MM.1S (cell line): ENCODE data around the gene TPM4.

Experiments used
- DNase-seq: peaks from one replicate; pipeline ENCODE4 v3.0.0-alpha.2; 2015
- H2AFZ ChIP-seq: fragments of 300-600 bp; sonication (generic); 2 replicates; pipeline ENCODE4 v1.6.0; 2016; ENCODE audit warnings: antibody characterized with exemption, low read length
- H3F3A ChIP-seq: fragments of 300-600 bp; sonication (generic); 2 replicates; pipeline ENCODE4 v1.6.1; 2016; ENCODE audit warnings: mild to moderate bottlenecking, antibody characterized with exemption, low read length, moderate library complexity, mixed read lengths; ENCODE audit not compliant: insufficient read depth
- H3K27ac ChIP-seq: fragments of 300-600 bp; sonication (generic); 2 replicates; pipeline ENCODE4 v1.5.1; 2016; ENCODE audit warnings: mild to moderate bottlenecking, low read length
- H3K27me3 ChIP-seq: fragments of 300-600 bp; sonication (generic); replicated peaks from 2 replicates; pipeline ENCODE4 v1.6.0; 2016; ENCODE audit warnings: low read length; ENCODE audit not compliant: insufficient read depth
- H3K36me3 ChIP-seq: fragments of 300-600 bp; sonication (generic); replicated peaks from 2 replicates; pipeline ENCODE4 v1.6.1; 2016; ENCODE audit warnings: mild to moderate bottlenecking, low read length, mixed read lengths; ENCODE audit not compliant: insufficient read depth
- H3K4me1 ChIP-seq: fragments of 300-600 bp; sonication (generic); 2 replicates; pipeline ENCODE4 v1.6.1; 2016; ENCODE audit warnings: low read length, mixed read lengths
- H3K4me2 ChIP-seq: fragments of 300-600 bp; sonication (generic); 2 replicates; pipeline ENCODE4 v1.6.0; 2016; ENCODE audit warnings: low read depth, low read length
- H3K4me3 ChIP-seq: fragments of 300-600 bp; sonication (generic); 2 replicates; pipeline ENCODE4 v1.5.1; 2016; ENCODE audit warnings: low read length, mixed read lengths
- H3K79me2 ChIP-seq: fragments of 300-600 bp; sonication (generic); 2 replicates; pipeline ENCODE4 v1.6.1; 2016; ENCODE audit warnings: mixed run types, low read length, mixed read lengths
- H3K9ac ChIP-seq: fragments of 300-600 bp; sonication (generic); 2 replicates; pipeline ENCODE4 v1.6.1; 2016; ENCODE audit warnings: low read length, mixed read lengths
- H3K9me2 ChIP-seq: fragments of 300-600 bp; sonication (generic); replicated peaks from 2 replicates; pipeline ENCODE4 v1.6.1; 2016; ENCODE audit warnings: mild to moderate bottlenecking, low read length, mixed read lengths; ENCODE audit not compliant: insufficient read depth
- H3K9me3 ChIP-seq: fragments of 300-600 bp; sonication (generic); replicated peaks from 2 replicates; pipeline ENCODE4 v1.6.1; 2016; ENCODE audit warnings: mild to moderate bottlenecking, low read length, mixed read lengths; ENCODE audit not compliant: insufficient read depth
- H4K20me1 ChIP-seq: fragments of 300-600 bp; sonication (generic); 2 replicates; pipeline ENCODE4 v1.6.1; 2016; ENCODE audit warnings: mild to moderate bottlenecking, low read length, moderate library complexity, mixed read lengths; ENCODE audit not compliant: insufficient read depth
- EZH2 ChIP-seq: fragments of 300-600 bp; sonication (generic); optimal IDR thresholded peaks from 2 replicates; pipeline ENCODE3; 2017; ENCODE audit warnings: low read depth, mild to moderate bottlenecking, antibody characterized with exemption, low read length, mixed read lengths
- EZH2phosphoT487 ChIP-seq: fragments of 300-600 bp; sonication (generic); IDR thresholded peaks from 2 replicates; pipeline ENCODE4 v1.6.1; 2018; ENCODE audit warnings: antibody characterized with exemption, low read length
- TF ChIP-seq, protein P1 (sequence below): fragments of 300-600 bp; sonication (generic); IDR thresholded peaks from 2 replicates; pipeline ENCODE4 v1.5.1; 2016; ENCODE audit warnings: antibody characterized with exemption, low read length, mixed read lengths

The TPM4 gene

DNA sequence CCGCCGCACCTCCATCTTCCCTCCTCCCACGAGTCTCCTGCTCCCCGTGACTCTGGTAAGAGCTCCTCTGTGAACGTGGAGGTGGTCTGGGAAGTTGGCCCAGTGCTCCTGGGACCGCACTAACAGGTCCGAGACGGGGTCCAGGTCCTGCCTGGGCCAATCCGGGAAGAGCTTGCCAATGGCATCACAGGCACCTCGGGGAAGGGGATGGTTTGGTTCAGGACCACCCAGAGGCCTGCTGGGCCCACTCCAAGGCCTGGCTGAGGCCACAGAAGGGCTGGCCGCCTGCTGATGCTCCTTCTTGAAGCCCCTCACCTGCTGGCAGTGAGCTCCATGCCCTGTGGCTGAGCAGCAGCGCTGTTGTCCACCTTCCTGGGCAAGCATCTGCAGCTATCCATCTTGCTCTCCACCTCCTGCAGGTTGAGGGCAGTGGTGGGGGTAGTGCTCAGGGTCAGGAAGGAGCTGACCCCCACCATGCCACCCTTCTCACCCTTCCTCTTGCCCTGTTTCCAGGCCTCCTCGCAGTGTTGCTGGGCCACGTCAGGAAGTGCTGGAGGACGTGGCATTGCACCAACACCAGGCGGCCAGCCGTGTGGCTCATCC, 41.2 kb upstream of the TPM4 start:
- Histone ChIP-seq H4K20me1 (no peaks in the 10 kb centered on the region), H3K9ac (no peak overlapping the region), H3F3A (no peaks in the 10 kb centered on the region), H3K9me2 (no peaks in the 10 kb centered on the region), H3K9me3 (no peaks in the 10 kb centered on the region), H2AFZ (no peak overlapping the region), H3K27ac (no peak overlapping the region), H3K4me2 (no peak overlapping the region), H3K79me2 (no peaks in the 10 kb centered on the region), H3K27me3 (peaks cover 44% of the 10 kb centered on the region), H3K4me3 (no peak overlapping the region), H3K36me3 (no peaks in the 10 kb centered on the region), H3K4me1 (no peaks in the 10 kb centered on the region)
- TF ChIP-seq EZH2phosphoT487 (no peak), EZH2 (no peak)
- TF ChIP-seq, protein P1, sequence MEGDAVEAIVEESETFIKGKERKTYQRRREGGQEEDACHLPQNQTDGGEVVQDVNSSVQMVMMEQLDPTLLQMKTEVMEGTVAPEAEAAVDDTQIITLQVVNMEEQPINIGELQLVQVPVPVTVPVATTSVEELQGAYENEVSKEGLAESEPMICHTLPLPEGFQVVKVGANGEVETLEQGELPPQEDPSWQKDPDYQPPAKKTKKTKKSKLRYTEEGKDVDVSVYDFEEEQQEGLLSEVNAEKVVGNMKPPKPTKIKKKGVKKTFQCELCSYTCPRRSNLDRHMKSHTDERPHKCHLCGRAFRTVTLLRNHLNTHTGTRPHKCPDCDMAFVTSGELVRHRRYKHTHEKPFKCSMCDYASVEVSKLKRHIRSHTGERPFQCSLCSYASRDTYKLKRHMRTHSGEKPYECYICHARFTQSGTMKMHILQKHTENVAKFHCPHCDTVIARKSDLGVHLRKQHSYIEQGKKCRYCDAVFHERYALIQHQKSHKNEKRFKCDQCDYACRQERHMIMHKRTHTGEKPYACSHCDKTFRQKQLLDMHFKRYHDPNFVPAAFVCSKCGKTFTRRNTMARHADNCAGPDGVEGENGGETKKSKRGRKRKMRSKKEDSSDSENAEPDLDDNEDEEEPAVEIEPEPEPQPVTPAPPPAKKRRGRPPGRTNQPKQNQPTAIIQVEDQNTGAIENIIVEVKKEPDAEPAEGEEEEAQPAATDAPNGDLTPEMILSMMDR, result no peak
- DNase-seq, result no peak

DNA sequence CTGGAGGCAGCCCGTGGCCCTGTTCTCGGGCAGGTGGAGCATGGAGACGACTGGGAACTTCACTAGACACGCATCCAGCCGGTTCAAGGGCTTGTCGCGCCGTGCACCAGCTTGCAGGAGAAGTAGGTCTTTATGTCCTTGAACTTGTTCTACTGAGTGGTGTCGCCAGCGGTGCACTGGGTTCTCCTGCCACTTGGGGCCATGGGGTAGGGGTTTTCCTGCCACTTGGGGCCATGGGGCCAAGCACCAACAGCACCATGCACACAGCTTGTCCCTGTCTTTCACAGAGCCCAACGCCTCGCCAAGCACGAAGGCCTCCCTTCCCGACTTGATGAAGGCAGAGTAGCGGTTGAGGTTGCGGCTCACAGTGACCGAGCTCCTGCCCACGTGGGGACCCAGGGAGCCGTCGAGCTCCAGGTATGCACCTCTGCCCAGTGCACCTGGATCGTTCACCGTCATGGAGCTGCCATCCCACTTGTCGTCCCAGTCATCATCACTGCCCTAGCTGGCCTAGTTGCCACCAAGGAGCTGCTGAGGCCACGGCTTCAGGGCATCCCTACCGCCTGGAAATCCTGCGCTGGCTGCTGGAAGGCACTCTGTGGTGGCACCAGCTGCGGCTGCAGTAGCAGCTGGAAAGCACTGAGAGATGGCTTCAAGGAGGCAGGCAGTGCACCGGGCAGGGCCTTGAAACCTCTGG, 40.5 kb upstream of the TPM4 start:
- Histone ChIP-seq H3K79me2 (no peaks in the 10 kb centered on the region), H4K20me1 (no peaks in the 10 kb centered on the region), H3K27ac (no peak overlapping the region), H3K36me3 (no peaks in the 10 kb centered on the region), H2AFZ (no peak overlapping the region), H3K4me3 (no peak overlapping the region), H3K9ac (no peak overlapping the region), H3K4me2 (no peak overlapping the region), H3F3A (no peaks in the 10 kb centered on the region), H3K9me3 (no peaks in the 10 kb centered on the region), H3K4me1 (no peaks in the 10 kb centered on the region), H3K27me3 (peaks cover 44% of the 10 kb centered on the region), H3K9me2 (no peaks in the 10 kb centered on the region)
- DNase-seq, result no peak
- no peak for TF ChIP-seq EZH2phosphoT487
- TF ChIP-seq EZH2, result no peak
- TF ChIP-seq, protein P1, result no peak

DNA sequence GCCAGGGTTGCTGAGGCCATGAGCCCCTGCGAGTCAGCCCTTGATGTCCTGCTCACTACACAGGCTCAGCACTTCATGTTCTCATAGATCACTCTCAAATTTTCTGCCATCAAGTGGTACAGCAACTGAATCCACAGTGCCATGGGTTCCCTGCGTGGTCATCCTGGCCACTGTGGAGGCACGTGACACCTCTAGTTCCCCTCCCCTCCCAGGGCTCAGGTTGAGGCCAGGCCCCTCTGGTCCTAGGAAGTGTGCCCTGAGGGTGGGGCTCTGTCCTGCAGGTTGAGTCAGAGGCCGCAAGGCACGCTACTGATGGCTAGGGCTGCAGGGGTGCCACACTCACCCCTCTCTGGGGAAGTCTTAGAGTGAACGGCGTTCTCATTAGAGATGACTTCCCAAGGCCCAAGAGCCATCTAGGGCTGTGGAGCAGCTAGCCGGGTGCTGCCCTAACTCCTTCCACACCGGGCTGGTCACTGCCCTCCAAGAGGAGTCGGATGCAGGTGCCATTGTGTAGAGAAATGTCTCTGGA, 39.8 kb upstream of the TPM4 start:
- Histone ChIP-seq H4K20me1 (no peaks in the 10 kb centered on the region), H3K4me2 (no peak overlapping the region), H3F3A (no peaks in the 10 kb centered on the region), H3K79me2 (no peaks in the 10 kb centered on the region), H3K9me3 (no peaks in the 10 kb centered on the region), H2AFZ (no peak overlapping the region), H3K9me2 (no peaks in the 10 kb centered on the region), H3K4me1 (no peaks in the 10 kb centered on the region), H3K36me3 (no peaks in the 10 kb centered on the region), H3K4me3 (no peak overlapping the region), H3K27ac (no peak overlapping the region), H3K9ac (no peak overlapping the region), H3K27me3 (peaks cover 44% of the 10 kb centered on the region)
- no peak for TF ChIP-seq EZH2
- TF ChIP-seq, protein P1, result no peak
- TF ChIP-seq EZH2phosphoT487, result no peak
- DNase-seq, result no peak
